ENCODE measurements around the gene HECTD2. TPM values are rescaled to one million over a fixed set of nuclear protein-coding genes. Genes with fewer than 3 reads are reported as not detected.
A peak's percentile ranks its signal among the peaks of the same experiment; 100 is the strongest.

Gene HECTD2
- total RNA-seq, 2 donors from 2014 or later = 1.7 to 3.2 TPM

DNA sequence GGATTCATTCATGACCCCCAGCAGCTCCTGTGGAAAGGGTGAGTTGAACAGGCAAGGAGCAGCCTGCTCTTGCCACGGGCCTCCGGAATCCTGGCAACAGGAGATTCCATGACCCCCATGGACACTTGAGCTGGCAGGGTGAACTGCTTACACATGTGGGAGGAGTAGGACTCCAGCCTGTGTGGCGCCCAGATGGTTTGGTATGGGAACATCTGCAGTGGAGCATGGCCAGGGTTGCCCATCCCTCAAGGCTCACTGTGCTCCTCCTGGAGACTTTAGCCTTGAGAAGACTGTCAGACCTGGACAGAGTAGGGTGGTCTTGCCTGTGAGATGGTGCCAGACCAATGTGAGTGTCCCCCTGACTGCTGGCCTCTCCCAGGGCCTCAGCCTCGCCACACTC, 57.0 kb downstream of the HECTD2 start:
- no peak for DNase-seq (ENCODE audit: low spot score)
- H3K4me1 Mint-ChIP-seq (ENCODE audit: low read depth in 2 of 2) = no peaks in the 10 kb centered on the region
- no peak for ATAC-seq
- no peak overlapping the region for H3K27ac Mint-ChIP-seq
- peaks cover 10 to 16% of the 10 kb centered on the region in 2 donors for H3K27me3 Mint-ChIP-seq
- H3K36me3 Mint-ChIP-seq = peaks cover 16% of the 10 kb centered on the region
- peaks cover 19% of the 10 kb centered on the region for H3K9me3 Mint-ChIP-seq
- H3K4me3 Mint-ChIP-seq = no peak overlapping the region

DNA sequence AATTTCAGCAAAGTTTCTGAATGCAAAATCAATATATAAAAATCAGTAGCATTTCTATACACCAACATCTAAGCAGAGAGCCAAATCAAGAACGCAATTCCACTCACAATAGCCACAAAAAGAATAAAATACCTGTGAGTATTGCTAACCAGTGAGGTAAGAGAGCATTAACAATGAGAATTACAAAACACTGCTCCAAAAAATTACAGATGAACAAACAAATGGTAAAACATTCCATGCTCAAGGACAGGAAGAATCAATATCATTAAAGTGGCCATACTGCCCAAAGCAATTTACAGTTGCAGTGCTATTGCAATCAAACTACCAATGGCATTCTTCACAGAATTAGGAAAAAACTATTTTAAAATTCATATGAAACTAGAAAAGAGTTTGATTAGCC, 61.5 kb downstream of the HECTD2 start:
- H3K36me3 Mint-ChIP-seq = peaks cover 16% of the 10 kb centered on the region
- H3K27me3 Mint-ChIP-seq = peaks cover 10 to 16% of the 10 kb centered on the region in 2 donors
- H3K27ac Mint-ChIP-seq = no peak overlapping the region
- no peaks in the 10 kb centered on the region for H3K4me1 Mint-ChIP-seq (ENCODE audit: low read depth in 2 of 2)
- H3K9me3 Mint-ChIP-seq = peaks cover 19% of the 10 kb centered on the region
- no peak for DNase-seq (ENCODE audit: low spot score)
- no peak for ATAC-seq
- H3K4me3 Mint-ChIP-seq = no peak overlapping the region

- ATAC-seq = no peak
- Mint-ChIP-seq H3K27ac (no peak overlapping the region), H3K4me3 (no peak overlapping the region), H3K36me3 (peaks cover 15% of the 10 kb centered on the region), H3K9me3 (peaks cover 19% of the 10 kb centered on the region), H3K27me3 (peaks cover 10 to 16% of the 10 kb centered on the region in 2 donors), H3K4me1 (ENCODE audit: low read depth in 2 of 2) (no peaks in the 10 kb centered on the region)
- DNase-seq (ENCODE audit: low spot score) = no peak
Measured at GRCh38 chr10:91472911-91473310, 62.8 kb downstream of the HECTD2 start.

- ATAC-seq (no peak), DNase-seq (ENCODE audit: low spot score) (no peak)
- peaks cover 10 to 12% of the 10 kb centered on the region in 2 donors for H3K27me3 Mint-ChIP-seq
- no peak overlapping the region for H3K4me3 Mint-ChIP-seq
- H3K9me3 Mint-ChIP-seq = peaks cover 15% of the 10 kb centered on the region
- H3K36me3 Mint-ChIP-seq = peaks cover 10% of the 10 kb centered on the region
- H3K27ac Mint-ChIP-seq = no peak overlapping the region
- H3K4me1 Mint-ChIP-seq (ENCODE audit: low read depth in 2 of 2) = no peaks in the 10 kb centered on the region
Measured at GRCh38 chr10:91474009-91474408, 63.9 kb downstream of the HECTD2 start.

DNA sequence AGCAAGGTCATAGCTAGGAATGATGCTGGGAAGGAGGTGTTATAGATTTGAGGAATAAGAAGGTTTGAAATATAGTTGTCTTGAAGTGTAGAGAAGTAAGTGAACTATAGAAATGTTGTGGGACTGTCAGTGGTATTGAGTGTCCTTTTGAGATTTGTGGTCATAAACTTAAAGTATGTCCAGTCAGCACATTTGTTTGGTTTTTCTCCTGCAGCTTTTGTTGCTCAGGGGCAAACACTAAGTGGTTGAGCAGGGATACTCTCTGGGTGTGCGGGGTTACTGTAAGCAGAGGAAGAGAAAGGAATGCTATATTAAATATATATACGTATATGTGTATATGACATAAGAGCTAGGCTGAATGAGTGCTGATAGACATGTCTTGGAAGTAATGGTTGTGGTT, 67.1 kb downstream of the HECTD2 start:
- H3K27me3 Mint-ChIP-seq = no peaks in the 10 kb centered on the region
- no peaks in the 10 kb centered on the region for H3K36me3 Mint-ChIP-seq
- no peak overlapping the region for H3K4me3 Mint-ChIP-seq
- ATAC-seq = no peak
- H3K27ac Mint-ChIP-seq = no peak overlapping the region
- DNase-seq (ENCODE audit: low spot score) = no peak
- H3K9me3 Mint-ChIP-seq = no peaks in the 10 kb centered on the region
- no peaks in the 10 kb centered on the region for H3K4me1 Mint-ChIP-seq (ENCODE audit: low read depth in 2 of 2)

DNA sequence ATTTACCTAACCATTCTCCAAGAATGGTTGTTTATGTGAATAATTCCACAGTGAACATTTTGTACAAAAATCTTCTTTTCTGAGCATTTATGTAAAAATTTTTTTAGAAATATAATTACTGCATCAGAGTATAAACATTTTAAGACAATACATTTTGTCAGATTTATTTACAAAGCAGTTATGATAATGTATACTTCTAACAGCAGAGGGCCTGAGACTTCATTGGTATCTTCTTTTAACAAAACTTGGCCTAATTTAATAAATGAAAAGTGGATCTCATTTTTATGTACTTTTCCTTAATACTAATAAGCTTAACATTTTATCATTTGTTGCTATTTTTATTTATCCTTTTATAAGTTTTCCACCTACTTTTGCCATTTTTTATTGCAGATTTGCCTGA, 69.4 kb downstream of the HECTD2 start:
- Mint-ChIP-seq H3K4me1 (ENCODE audit: low read depth in 2 of 2) (no peaks in the 10 kb centered on the region), H3K27ac (no peak overlapping the region), H3K27me3 (no peaks in the 10 kb centered on the region), H3K4me3 (no peak overlapping the region), H3K36me3 (no peaks in the 10 kb centered on the region), H3K9me3 (no peaks in the 10 kb centered on the region)
- DNase-seq (ENCODE audit: low spot score) = no peak
- no peak for ATAC-seq

DNA sequence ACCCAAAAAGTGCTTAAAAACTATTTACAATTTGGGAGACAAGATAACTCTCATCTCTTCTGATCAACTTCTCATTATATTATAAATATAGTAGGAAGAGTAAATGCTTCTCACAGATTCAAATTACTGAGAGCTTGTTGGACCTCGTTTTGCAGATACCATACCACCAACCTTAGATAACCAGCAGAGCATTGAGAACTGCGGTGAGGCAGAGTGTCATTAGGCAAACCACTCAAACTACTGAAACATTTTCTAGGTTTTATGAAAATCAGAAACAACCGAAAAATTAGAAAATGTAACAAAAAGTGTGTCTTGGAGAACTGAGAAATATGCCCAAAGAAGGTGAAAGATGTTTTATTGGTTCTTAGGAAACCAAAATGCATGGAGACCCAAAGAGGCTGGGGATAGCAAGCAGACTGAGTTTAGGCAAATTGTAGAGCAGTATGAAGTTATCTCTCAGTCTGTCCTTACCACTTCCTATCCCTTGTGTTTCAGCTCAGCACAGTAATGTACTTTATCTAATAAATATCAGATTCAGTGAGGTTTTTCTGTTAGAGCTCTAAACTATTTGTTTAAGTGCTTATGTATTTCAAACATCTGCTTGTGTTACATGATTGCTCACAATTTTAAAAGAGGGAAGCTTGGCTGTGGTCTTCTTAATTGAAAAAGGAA, 77.9 kb downstream of the HECTD2 start:
- Mint-ChIP-seq H3K27ac (no peak overlapping the region), H3K27me3 (no peaks in the 10 kb centered on the region), H3K36me3 (no peaks in the 10 kb centered on the region), H3K9me3 (no peaks in the 10 kb centered on the region), H3K4me1 (ENCODE audit: low read depth in 2 of 2) (no peaks in the 10 kb centered on the region), H3K4me3 (no peak overlapping the region)
- DNase-seq (ENCODE audit: low spot score) (no peak), ATAC-seq (no peak)

GRCh38 chr10:91493313-91493712, 83.2 kb downstream of the HECTD2 start:
- no peak overlapping the region for H3K27ac Mint-ChIP-seq
- H3K27me3 Mint-ChIP-seq = no peaks in the 10 kb centered on the region
- H3K9me3 Mint-ChIP-seq = no peaks in the 10 kb centered on the region
- H3K4me1 Mint-ChIP-seq (ENCODE audit: low read depth in 2 of 2) = no peaks in the 10 kb centered on the region
- H3K36me3 Mint-ChIP-seq = no peaks in the 10 kb centered on the region
- DNase-seq (ENCODE audit: low spot score) (no peak), ATAC-seq (no peak)
- no peak overlapping the region for H3K4me3 Mint-ChIP-seq

DNA sequence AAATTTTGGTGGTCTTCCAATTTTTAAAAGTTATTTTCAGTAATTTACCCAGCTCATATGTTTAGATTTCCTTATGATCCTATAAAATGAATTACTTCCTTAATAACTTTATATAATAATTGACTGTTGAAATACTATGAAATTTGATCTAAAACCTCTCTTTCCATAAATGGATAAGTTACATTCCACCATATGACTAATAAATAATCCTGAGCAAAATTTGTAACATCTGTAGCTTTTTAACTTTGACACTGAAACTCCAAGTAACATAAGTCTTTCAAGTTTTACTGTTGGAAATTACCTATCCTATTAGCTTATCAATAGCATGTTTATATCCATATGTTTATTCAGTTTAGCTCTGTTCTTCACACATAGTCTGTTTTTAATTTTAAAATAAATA, 85.3 kb downstream of the HECTD2 start:
- no peaks in the 10 kb centered on the region for H3K9me3 Mint-ChIP-seq
- no peaks in the 10 kb centered on the region for H3K27me3 Mint-ChIP-seq
- no peak overlapping the region for H3K27ac Mint-ChIP-seq
- no peak overlapping the region for H3K4me3 Mint-ChIP-seq
- no peak for DNase-seq (ENCODE audit: low spot score)
- H3K36me3 Mint-ChIP-seq = no peaks in the 10 kb centered on the region
- H3K4me1 Mint-ChIP-seq (ENCODE audit: low read depth in 2 of 2) = no peaks in the 10 kb centered on the region
- ATAC-seq = no peak

DNA sequence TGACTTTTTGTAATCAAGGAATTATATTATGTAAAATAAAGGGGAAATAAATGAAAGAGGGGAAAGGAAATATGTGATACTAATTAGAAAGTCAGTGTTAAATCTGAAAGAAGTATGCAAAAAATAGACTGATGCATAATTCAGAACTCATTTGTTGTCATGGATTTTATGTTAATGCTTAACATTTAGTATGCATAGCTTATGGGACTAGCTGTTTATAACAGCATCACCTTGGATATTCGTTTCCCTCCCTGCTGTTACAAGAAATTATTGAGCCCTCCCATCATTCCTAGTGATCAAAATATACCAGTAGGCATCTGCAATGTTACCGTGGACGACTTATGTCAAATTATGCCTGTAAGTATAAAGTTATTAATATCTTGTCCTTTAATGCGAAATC, 85.9 kb downstream of the HECTD2 start:
- no peak overlapping the region for H3K27ac Mint-ChIP-seq
- H3K4me1 Mint-ChIP-seq (ENCODE audit: low read depth in 2 of 2) = no peaks in the 10 kb centered on the region
- H3K4me3 Mint-ChIP-seq = no peak overlapping the region
- no peak for DNase-seq (ENCODE audit: low spot score)
- no peaks in the 10 kb centered on the region for H3K27me3 Mint-ChIP-seq
- no peaks in the 10 kb centered on the region for H3K36me3 Mint-ChIP-seq
- no peak for ATAC-seq
- H3K9me3 Mint-ChIP-seq = no peaks in the 10 kb centered on the region

DNA sequence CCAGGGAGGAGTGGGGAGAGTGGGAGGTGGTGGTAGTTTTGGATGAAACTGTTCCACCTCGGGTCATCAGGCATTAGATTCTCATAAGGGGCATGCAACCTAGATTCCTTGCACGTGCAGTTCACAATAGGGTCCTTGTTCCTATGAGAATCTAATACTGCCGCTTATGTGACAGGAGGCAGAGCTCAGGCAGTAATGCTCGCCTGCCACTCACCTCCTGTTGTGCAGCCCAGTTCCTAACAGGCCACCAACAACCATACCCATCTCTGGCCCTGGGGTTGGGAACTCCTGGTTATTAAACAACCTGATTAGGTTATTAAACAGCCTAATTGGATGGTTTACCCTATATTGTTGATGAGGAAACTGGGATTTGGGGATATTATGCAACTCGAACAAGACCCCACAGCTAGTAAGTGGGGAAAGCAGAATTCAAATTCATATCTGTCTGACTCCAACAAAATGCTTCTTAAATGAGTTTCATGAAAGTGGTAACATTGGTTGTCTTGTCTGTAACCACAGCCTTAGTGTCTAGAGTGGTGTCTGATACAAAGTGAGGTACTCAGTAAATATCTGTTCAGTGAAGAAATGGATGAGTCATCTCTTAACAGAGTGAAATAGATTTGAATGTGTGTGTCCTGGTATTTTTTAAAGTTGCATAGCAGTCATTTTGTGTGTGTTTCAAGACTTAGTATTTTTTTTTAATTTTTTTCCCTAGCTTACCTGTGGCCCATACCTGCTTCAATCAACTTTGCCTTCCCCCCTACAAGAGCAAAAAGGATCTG, 101.6 kb downstream of the HECTD2 start:
- H3K36me3 Mint-ChIP-seq = no peaks in the 10 kb centered on the region
- H3K27ac Mint-ChIP-seq = no peak overlapping the region
- no peaks in the 10 kb centered on the region for H3K9me3 Mint-ChIP-seq
- ATAC-seq (peak in 1 of 2 donors; percentile 79), DNase-seq (ENCODE audit: low spot score) (no peak)
- no peaks in the 10 kb centered on the region for H3K27me3 Mint-ChIP-seq
- no peak overlapping the region for H3K4me3 Mint-ChIP-seq
- H3K4me1 Mint-ChIP-seq (ENCODE audit: low read depth in 2 of 2) = no peaks in the 10 kb centered on the region

DNA sequence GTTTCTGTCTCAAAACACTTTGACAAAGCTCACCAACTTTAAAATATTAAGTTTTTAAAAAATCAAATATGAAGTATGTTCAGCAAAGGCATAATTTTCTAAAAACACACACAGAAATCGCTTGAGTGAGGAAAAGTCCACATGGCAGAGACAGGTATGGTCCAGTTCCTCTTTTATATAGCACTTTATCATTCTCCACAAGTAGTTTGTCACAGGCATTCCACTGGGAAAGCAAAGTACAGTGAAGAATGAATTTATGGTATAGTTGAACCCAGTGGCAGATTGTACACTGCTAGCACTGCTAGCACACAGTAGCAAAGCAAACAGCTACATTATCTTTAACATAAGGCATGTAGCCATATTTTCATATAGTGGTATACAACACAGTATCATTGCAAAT, 102.3 kb downstream of the HECTD2 start:
- H3K4me3 Mint-ChIP-seq = no peak overlapping the region
- no peak for ATAC-seq
- H3K27me3 Mint-ChIP-seq = no peaks in the 10 kb centered on the region
- no peak for DNase-seq (ENCODE audit: low spot score)
- no peaks in the 10 kb centered on the region for H3K36me3 Mint-ChIP-seq
- no peak overlapping the region for H3K27ac Mint-ChIP-seq
- H3K9me3 Mint-ChIP-seq = peaks cover under 1% of the 10 kb centered on the region
- H3K4me1 Mint-ChIP-seq (ENCODE audit: low read depth in 2 of 2) = no peaks in the 10 kb centered on the region

DNA sequence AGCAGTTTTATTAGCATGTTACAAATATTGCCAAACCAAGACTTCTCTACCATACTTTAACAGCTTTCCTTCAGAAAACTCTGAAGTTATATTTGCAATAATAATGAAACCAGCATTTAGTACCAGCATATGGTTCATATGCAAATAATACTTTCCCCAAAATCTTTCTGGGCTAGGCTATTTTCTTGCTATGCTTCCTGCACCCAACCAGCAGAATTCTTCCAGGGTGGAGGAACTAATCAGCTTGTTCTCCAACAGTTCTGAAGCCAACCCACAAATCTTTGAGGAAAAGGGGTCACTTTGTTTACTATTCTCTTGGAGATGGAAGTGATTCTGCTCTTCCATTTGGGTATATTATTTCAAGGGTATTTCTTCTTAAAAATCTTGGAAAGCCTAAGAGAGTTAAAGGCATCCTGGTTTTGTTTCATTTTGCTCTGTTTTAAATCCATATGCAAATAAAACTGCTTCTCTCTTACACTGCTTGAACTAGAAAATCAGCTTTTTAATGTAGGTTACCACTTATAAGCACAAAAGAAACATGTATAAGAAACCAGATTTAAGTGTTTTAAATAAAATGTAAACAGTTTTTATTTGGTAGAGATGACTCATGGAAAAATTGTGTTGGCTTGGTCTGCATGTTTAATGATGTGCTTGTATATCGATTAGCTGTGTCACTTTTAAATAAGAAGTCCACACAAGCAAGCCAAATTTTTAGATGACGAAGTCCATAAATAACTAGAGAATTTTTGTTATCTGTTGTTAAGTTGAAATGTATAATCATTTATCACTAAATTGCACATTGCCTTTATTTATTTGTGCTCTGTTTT, 103.7 kb downstream of the HECTD2 start:
- no peak overlapping the region for H3K4me3 Mint-ChIP-seq
- H3K36me3 Mint-ChIP-seq = no peaks in the 10 kb centered on the region
- H3K4me1 Mint-ChIP-seq (ENCODE audit: low read depth in 2 of 2) = no peaks in the 10 kb centered on the region
- peaks cover 4% of the 10 kb centered on the region for H3K9me3 Mint-ChIP-seq
- ATAC-seq (no peak), DNase-seq (ENCODE audit: low spot score) (no peak)
- no peak overlapping the region for H3K27ac Mint-ChIP-seq
- H3K27me3 Mint-ChIP-seq = no peaks in the 10 kb centered on the region

DNA sequence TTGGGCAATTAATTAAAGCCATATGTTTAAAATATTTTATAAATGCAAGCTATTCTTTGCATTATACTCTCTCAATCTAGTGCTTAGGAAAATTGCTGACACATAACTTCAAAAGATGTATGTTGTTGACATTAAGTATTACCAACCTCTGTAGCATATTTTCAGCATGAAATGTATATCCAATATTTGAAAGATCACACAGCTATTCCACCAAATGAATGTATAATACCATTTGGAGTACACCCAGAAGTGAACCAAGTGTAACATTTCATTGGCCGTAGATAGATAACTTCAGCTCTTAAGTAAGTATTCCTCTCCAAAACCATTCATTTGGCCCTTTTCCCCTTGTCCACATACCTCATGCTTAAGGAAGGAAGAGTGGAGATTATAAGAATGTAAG, 104.6 kb downstream of the HECTD2 start:
- H3K9me3 Mint-ChIP-seq = peaks cover 4% of the 10 kb centered on the region
- no peak for DNase-seq (ENCODE audit: low spot score)
- no peaks in the 10 kb centered on the region for H3K4me1 Mint-ChIP-seq (ENCODE audit: low read depth in 2 of 2)
- no peak overlapping the region for H3K4me3 Mint-ChIP-seq
- H3K36me3 Mint-ChIP-seq = no peaks in the 10 kb centered on the region
- no peaks in the 10 kb centered on the region for H3K27me3 Mint-ChIP-seq
- no peak overlapping the region for H3K27ac Mint-ChIP-seq
- no peak for ATAC-seq
